Head of caudate nucleus (tissue), 42 donors: ENCODE data around the gene EVA1A.

Source experiments
- DNase-seq, 42 donors: peaks; one replicate each; pipeline versions ENCODE4 v3.0.0 to v3.0.0-alpha.2; 2020 to 2021; ENCODE audit warnings: mixed read lengths in 7 of 42
- intact Hi-C: fragments of 100-400 bp; cut with DNase I; formaldehyde crosslinking; loops from one replicate; pipeline ENCODE4 v1.15.0; 2022

The EVA1A gene

GRCh38 chr2:75549401-75550253 is 11.1 kb downstream of the EVA1A start:
- intact Hi-C loops = no loop called here
- DNase-seq = peak in 1 of 42 donors; percentile 24

DNA sequence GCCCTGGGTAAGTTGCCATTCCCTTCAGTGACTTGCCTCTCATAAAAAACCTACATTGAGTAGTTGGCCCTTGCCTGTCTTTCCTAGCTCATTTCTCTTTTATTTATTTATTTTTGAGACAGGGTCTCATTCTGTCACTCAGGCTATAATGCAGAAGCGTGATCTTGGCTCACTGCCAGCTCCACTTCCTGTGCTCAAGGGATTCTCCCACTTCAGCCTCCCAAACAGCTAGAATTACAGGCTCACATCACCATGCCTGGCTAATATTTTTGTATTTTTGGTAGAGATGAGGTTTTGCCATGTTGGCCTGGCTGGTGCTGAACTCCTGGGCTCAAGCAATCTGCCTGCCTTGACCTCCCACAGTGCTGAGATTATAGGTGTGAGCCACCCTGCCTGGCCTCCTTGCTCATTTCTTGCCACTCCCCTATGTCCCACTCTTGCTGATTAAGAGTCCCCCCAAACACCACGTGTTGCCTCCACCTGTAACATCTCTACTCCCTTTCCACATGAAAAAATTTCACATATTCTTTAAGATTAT is 12.6 kb downstream of the EVA1A start:
- peak in 2 of 42 donors; percentile 23 to 50 for DNase-seq
- intact Hi-C loops = no loop called here

DNA sequence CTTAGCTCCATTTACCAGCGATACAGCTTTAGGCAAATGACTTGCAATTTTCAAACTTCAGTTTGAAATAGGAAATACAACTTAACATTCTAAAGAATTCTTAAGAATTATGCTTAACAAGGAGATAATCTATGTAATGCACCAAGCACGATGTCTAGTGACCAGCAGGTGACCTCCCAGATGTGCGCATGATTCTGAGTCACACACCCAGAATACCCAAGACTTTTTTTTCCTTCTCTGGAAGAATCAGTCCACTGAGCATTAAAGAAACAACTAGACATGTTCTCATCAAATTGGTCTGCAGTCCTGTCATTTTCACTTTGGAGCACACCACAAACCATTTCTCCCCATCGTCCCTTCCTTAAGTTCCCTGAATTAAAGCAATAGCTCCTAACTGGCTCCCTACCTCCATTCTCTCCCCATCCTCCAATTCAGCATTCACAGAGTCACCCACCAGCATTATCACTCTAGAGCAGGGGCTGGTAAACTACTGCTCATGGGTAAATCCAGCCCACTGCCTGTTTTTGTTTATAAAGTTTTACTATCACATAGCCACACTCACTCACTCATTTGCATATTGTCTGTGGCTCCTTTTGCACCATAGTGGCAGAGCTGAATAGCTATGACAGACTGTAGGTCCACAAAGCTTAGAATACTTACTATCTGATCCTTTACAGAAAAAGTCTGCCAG is 13.2 kb downstream of the EVA1A start:
- DNase-seq = peak in 1 of 42 donors; percentile 28
- intact Hi-C loops = no loop called here

DNA sequence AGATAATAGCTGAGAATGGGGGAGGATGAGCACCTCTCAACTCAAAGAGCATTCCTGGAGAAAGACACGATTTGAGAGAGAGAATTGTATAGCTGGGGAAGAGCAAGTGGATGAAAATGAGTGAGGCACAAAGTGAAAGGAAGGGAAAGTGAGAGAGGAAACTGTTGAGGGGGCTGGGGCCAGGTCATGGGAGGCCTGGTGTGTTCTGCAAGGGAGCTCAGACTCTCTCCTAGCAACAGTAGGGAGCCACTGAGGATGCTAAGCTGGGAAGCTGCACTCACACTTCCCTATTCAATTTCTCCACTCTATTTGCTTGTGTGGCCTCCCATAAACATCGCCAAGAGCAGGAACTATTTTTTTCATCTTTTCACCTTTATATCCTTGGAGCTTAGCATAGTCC is 14.8 kb downstream of the EVA1A start:
- DNase-seq = peak in 1 of 42 donors; percentile 16
- intact Hi-C loops = no loop called here

DNA sequence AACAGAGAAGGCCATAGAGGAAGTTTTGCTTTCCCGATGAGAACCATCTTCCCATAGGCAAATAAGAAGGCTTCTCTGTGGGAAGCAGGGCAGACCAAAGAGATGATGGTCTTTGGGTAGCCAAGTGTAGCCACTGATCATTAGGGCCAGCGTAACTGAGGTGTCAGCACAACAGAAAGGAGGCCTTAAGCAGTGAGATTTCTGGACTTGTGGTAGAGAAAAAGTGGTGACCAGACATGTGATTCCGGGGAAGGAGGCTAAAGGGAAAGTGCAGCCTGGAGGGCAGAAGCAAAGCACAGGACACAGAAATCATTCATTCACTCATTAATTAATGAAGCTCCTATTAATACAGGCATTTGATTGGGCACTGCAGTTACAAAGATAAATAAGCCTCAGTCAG is 15.4 kb downstream of the EVA1A start:
- intact Hi-C loops = no loop called here
- no peak for DNase-seq

- intact Hi-C loops = no loop called here
- no peak for DNase-seq
Measured at GRCh38 chr2:75543446-75543845, 17.3 kb downstream of the EVA1A start.

GRCh38 chr2:75541430-75541829 is 19.3 kb downstream of the EVA1A start:
- intact Hi-C loops = no loop called here
- DNase-seq = peak in 1 of 42 donors; percentile 14

DNA sequence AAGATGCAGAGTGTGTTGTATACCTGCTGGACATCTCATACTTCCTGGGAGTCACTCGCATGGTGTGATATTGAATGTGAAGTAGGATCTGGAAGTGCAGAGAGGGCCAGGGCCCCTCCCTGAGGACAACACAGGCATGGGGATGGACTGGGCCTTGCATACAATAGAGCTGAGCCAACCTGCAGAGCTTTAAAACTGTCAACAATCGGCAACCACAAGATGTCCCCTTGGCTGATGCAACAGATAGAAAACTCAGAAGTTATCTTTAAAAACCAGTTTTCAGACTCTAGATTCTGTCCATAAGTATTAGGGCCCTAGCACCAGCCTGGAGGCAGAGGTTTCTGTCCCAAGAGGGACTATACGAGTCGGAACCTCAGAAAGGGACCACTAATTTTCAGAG is 19.7 kb downstream of the EVA1A start:
- DNase-seq = peak in 1 of 42 donors; percentile 3
- intact Hi-C loops = no loop called here

DNA sequence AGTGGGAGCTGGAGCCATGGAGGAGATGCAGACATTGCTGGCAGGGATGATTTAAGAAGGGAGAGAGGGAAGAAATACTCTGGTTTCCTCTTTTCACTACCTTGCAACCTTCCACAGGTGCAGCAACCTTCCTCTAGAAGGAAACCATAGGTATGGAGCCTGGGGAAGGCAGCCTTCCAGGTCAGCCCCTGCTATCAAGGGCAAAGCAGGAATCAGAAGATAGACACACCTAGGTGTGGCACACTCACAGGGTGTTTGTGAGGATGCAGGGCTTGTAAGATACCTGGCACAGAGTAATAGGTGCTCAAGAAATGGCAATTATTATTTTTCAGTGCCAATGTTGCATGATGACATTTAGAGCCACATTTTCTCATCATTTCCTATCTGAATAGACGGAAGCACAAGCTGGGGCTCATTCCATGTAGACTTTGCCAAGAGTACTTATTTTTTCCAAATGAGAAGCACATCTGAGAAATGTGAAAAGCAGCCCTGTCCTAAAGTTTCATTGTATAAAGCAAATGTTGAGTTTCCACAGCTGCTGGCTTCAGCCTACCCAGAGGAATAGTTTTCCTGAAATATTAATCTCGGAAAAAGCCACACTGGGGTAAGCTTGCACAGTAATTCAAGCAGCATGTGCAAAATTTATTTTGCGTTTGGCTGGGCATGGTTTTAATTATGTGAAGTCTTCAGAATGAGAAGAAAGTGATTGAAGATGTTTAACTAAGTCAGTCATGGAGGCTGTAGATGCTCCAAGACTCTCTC is 20.6 kb downstream of the EVA1A start:
- DNase-seq = peak in 2 of 42 donors; percentile 14 to 25
- intact Hi-C loops = no loop called here

- intact Hi-C loops = no loop called here
- no peak for DNase-seq
Measured at GRCh38 chr2:75538521-75539490, 21.9 kb downstream of the EVA1A start.

GRCh38 chr2:75537658-75538057 is 23.1 kb downstream of the EVA1A start:
- intact Hi-C loops = no loop called here
- no peak for DNase-seq

DNA sequence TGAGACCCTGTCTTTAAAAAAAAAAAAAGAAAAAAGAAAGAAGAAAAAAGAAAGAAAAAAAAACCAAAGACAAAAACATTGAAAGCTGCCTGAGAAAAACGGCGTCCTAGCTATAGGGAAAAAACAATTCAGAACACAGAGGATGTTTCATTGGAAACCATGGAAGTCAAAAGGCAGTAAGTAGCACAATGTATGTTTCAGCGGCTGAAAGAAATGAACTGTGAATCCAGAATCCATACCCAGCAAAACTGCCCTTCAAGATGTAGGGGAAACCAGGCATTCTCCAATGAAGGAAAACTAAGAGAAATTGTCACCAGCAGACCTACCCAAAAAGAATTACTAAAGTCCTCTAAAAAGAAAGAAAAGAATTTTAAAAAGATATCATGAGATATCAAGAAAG is 27.6 kb downstream of the EVA1A start:
- intact Hi-C loops = no loop called here
- DNase-seq = no peak

DNA sequence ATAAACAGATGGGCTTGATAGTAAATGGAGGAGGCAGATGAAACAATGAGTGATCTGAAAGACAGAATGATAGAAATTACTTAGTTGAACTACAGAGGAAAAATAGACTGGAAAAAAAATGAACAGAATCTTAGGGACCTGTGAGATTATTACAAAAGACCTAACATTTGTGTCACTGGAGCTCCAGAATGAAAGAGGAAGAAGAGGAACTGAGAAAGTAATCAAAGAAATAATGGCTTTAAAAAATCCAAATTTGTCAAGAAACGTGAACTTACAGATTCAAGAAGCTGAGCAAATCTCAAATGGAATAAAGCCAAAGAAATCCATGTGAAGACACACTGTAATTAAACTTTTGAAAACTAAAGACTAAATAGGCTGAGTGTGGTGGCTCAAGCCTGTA is 28.3 kb downstream of the EVA1A start:
- intact Hi-C loops = no loop called here
- no peak for DNase-seq

DNA sequence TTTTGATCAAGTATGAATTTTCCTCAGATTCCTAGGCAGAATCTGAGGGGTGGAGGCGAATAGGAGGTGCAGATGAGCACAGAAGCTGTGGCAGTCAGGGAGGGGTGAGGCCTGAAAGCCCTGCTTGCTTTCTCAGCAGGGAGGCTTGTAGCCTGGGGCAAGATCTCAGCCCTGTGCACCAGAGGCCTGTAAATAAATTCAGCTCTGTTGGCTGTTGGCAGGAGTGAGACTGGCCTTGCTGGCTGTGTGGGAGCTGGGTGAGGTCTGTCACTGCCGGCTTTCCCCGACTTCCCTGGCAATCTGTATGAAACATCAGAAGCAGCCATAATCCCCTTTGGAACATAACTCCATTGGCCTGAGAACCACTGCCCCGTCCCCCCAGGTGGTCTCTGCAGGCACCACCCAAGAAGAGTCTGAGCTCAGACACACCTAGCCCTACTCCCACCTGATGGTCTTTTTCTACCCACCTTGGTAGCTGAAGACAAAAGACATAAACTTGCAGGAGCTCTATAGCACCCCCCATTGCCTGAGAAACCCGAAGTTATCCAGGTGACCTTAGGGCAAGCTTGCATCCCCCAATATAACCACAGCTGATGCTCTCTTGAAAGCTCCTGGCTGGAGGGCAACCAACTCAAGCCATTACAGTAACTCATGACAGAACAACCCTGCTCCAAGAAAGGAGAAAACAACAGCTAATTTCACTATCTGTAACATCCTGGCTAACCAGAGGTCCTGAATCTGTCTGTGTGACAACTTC is 32.3 kb downstream of the EVA1A start:
- intact Hi-C loops = no loop called here
- DNase-seq = no peak

DNA sequence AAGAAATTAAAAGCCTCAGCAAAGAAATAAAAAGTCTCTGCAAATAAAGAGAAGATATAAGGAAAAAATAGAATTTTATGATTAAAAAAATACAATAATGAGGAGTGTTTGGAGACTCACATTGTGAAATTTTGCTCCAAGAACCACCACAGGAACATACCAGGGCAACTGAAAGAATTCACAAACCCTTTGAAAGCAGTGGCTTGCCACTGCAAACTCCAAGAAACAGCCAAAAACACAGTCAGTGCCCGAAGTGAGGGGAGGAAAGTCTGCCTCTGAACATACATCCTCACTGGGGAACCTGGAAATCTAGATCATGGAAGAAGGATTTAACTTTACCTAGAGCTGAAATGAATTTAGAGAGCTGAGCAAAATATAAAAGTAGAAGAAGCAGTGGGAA is 33.1 kb downstream of the EVA1A start:
- intact Hi-C loops = no loop called here
- DNase-seq = no peak

DNA sequence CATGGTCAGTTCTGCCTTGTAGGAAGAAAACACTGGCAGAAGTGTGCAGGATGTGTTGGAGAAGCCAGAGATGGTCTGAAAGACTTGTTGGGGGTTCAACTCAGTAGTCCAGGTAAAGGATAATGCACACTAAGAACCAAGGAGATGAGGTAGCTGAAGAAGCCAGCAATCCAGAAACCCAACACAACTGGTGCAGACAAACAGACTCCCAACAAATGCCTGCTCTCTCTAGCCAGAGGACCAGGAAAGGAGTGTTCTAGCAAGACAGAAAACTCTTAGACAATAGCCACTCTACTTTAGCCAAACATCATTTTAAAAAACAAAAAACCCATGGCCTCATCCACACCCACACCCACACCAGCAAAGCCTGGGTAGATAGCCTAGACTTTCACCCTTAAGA is 33.9 kb downstream of the EVA1A start:
- intact Hi-C loops = no loop called here

GRCh38 chr2:75525434-75526310 is 35.1 kb downstream of the EVA1A start:
- DNase-seq = no peak
- intact Hi-C loops = no loop called here

More for the DNA sequence above, 33.9 kb downstream of the EVA1A start:
- DNase-seq = no peak
